ENCODE measurements around the gene USP47.

Gene USP47

GRCh38 chr11:11871991-11872401, 30.2 kb downstream of the USP47 start:
- FAIRE-seq = no peak

DNA sequence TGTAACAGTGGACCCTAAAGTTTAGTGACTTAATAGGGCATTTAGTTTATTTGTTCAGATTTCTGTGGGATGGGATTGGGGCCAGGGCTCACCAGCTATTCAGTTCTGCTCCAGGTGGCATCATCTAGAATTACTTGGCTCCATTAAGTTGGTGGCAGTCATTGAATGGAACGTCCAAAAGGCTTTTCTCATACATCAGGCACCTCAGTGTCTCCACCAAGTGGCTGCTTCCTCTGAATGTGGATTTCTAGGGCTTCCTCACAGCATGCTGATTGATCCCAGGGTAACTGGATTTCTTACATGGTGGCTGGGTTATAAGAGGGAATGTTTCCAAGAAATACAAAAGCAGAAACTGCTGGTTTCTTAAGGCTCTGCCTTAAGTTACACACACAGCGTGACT, 34.7 kb downstream of the USP47 start:
- no peak for FAIRE-seq

DNA sequence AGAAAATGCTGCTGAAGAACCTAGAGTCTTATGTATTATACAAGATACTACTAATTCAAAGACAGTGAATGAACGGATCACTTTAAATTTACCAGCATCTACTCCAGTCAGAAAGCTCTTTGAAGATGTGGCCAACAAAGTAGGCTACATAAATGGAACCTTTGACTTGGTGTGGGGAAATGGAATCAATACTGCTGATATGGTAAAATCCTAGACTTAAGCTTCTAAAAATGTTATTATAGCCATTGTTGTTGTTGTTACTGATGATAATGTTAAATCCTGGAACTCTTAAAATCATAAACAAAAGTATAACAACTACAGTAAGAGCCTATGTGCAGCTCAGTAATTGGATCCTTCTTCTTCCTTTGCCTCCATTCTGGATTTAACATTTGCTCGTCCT, 38.4 kb downstream of the USP47 start:
- FAIRE-seq = peak; percentile 36

GRCh38 chr11:11882539-11882938, 40.8 kb downstream of the USP47 start:
- peak; percentile 38 for FAIRE-seq

DNA sequence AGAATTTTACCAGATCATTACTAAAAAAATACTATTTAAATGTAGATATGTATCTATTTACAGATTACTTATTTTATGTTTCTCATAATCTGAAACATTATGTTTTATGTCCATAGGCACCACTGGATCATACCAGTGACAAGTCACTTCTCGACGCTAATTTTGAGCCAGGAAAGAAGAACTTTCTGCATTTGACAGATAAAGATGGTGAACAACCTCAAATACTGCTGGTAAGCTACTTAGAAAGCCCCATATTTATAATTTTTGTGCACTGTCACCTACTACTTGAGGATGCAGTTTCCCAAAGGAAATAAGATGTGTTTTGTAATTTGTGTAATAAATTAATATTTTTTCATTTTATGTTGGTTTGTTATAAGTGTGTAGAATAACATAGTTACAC, 42.6 kb downstream of the USP47 start:
- FAIRE-seq = no peak

- no peak for FAIRE-seq
Observed at GRCh38 chr11:11884774-11885481, 43.2 kb downstream of the USP47 start.

DNA sequence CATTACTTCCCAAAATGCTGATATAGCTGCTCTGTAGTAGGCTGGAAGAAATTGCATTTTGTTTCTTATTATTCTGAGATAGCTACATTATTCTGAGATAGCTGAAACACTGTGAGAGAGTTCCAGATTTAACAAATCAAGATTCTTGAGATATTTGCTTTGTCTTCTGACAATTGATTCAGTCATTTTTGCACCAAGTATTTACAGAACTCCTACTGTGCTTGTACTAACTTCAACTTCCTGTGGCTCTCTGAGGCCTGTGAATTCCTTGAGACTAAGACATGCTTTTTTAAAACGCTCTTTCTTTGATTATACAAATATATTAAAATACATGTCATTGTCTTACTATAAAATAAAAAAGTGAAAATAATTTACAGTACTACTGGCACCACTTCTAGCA, 52.7 kb downstream of the USP47 start:
- no peak for FAIRE-seq

GRCh38 chr11:11895672-11896071, 53.9 kb downstream of the USP47 start:
- FAIRE-seq = peak; percentile 79

- FAIRE-seq = no peak
Observed at GRCh38 chr11:11898648-11899047, 56.9 kb downstream of the USP47 start.

GRCh38 chr11:11899401-11899800, 57.6 kb downstream of the USP47 start:
- no peak for FAIRE-seq

DNA sequence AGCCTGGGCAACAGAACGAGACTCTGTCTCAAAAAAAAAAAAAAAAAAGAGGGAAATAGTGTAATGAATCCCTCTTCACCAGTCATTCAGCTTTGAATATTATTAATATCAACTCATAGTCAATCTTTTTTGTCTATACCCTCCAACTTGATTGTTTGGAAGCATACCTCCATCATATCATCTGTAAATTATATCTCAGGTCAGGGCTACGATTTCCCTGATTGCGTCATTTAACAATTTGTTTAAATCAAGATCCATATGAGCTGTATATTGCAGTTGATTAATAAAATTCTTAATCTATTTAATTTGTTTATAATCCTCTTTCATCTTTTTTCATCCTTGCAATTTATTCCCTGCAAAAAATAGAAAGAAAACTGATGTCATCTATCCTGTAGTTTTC, 60.2 kb downstream of the USP47 start:
- peak; percentile 9 for FAIRE-seq

GRCh38 chr11:11909727-11910126, 68.0 kb downstream of the USP47 start:
- no peak for FAIRE-seq

GRCh38 chr11:11910541-11910940, 68.8 kb downstream of the USP47 start:
- FAIRE-seq = no peak

GRCh38 chr11:11913395-11913794, 71.6 kb downstream of the USP47 start:
- FAIRE-seq = no peak

- FAIRE-seq = no peak
Observed at GRCh38 chr11:11915625-11916024, 73.9 kb downstream of the USP47 start.

GRCh38 chr11:11916981-11917399, 75.2 kb downstream of the USP47 start:
- no peak for FAIRE-seq

DNA sequence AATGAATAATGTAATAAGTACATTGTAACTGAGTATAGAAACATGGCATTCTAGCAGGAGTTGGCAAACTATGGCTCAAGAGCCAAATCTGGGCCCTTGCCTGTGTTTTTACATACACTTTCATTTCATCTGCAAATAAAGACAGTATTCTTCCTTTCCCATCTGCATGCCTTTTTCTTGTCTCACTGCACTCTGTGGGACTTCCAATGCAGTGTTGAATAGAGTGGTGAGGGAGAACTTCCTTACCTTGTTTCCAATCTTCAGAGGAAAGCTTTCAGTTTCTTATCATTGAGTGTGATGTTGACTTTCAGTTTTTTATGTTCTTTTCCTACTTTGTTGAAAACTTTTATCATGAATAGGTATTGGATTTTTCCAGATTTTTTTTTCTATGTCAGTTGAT, 82.1 kb downstream of the USP47 start:
- no peak for FAIRE-seq

GRCh38 chr11:11929920-11930319, 88.1 kb downstream of the USP47 start:
- no peak for FAIRE-seq

DNA sequence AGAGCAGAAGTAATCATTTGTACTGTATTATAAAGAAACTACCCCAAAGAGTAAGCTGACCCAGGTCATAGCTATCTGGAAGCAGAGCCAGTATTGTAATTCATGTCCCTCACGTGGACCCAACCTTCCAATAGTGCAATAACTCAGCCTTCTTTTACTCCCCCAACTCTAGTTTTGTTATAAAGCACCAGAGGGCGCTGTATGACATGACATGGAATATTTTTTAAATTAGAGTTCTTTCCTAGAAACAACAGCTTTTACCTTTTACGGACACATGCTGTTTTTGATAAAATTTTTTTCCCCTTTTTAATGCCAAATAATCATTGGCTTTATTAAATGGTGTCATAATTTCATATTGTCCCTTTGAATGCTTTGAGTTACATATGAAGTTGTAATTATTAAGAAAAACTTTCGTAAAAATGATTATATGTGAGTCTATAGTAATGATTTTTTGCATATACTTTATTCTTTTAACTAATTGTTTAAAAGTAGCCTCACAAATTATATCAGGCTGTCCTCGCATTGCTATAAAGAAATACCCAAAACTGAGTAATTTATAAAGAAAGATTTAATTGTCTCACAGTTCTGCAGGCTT, 89.8 kb downstream of the USP47 start:
- FAIRE-seq = peak; percentile 90

DNA sequence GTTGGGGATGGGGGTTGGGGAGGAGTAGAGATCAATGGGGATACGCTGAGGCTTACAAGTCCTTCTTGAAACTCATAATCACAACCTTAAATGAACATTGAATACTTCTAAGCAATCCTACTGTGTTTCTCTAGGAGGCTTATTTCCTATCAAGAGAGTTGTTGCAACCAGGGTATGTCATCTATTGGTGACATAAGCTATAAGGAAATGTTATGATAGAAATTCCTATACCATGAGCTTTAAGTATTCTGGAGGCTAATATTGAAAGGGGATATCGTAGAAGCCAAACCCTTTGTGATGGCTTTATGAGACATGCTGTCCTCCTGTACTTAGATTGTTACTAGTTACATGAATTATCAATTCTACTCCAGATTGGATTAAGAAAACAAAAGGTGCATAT, 93.8 kb downstream of the USP47 start:
- no peak for FAIRE-seq

DNA sequence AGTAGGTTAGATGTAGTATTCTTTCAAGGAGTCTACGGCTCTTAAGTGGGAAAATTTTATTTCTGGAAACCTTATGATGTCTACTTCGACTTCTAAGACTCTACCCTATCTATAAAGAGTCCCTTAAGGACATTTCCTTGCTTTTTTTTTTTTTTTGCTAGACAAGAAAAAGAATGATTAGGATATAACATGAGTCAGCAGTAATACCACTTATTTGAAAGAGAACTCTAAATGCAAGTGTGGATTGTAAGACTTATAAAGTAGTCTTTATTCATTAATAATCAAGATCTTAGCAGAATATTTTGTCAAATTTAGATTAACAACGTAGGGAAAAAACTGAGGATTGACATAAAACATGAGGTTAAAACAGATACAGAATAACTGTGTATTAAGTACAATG, 95.7 kb downstream of the USP47 start:
- FAIRE-seq = peak; percentile 91

DNA sequence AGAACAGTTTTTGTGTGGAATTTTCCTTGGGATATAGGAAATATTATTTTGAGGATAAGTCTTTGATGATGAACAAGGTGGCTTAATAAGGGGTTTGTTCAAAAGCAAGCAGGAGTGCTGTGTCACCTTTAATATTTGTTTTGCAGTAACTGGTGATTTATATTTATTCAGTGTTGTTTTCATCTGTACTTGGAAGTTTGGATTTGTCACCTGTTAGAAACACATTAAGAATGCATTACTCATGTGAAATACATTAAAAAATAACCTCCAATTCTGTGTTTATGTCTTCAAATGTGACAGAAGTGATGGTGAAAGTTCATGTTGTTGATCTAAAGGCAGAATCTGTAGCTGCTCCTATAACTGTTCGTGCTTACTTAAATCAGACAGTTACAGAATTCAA, 96.2 kb downstream of the USP47 start:
- no peak for FAIRE-seq

DNA sequence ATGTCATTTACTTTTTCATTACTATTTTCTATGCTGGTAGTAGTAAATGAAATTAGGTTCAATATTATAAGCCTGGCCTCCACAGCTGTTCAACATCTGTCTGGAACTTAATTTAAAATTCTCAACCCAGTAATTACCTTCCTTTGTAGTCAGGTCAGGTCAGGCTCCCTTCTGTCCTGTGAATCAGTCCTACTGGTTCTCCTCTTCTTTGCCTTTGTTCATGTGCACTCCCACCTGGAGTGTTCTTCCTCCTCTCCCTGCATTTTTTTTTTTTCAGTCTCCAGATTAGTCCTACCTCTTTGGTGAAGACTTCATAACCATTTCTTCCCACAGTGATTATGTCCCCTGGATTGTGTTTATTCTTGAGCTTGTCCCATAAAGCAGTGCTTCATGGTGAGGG, 98.8 kb downstream of the USP47 start:
- FAIRE-seq = no peak

GRCh38 chr11:11942668-11943067, 100.9 kb downstream of the USP47 start:
- FAIRE-seq = no peak

DNA sequence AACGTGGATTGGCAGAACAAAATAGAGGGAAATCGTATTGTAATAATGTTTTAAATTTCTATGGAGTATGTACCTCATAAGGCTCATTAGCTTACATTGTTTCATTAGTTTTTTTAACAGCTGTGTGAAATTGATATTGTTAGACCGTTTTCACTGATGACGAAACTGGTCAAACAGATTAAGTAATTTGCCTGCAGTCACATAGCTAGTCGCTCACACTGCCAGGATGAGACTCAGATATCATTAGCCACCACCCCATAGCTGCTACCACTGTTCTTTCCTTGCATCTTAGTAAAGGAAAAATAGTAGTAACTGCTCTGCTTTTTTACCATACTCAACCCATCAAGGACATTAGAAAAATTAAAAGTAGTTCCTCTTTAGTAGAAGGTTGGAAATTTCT, 102.7 kb downstream of the USP47 start:
- FAIRE-seq = peak; percentile 30

All from islet of Langerhans (tissue), 1 donor.